Right lobe of liver (tissue), 6 donors: Measurements from ENCODE around the gene MYL2. TPM values are rescaled to one million over a fixed set of nuclear protein-coding genes. Genes with fewer than 3 reads are reported as not detected.

Source experiments
- ATAC-seq, 4 donors: fragments of 200-7000 bp; cut with Tn5 transposase; one replicate each; pipeline ENCODE4 v1.9.1; 2020; ENCODE audit warnings: mild to moderate bottlenecking in 4 of 4, moderate library complexity in 4 of 4
- DNase-seq, 3 donors: peaks; one replicate each; pipeline ENCODE4 v3.0.0-alpha.2; 2020
- H3K27ac ChIP-seq, 3 donors: fragments of 200-600 bp; one replicate each; pipeline ENCODE4 v1.8.0; 2022
- H3K27me3 ChIP-seq, 2 donors: fragments of 200-600 bp; one replicate each; pipeline ENCODE4 v1.8.0; 2022
- H3K36me3 ChIP-seq, 4 donors: fragments of 200-600 bp; sonication (generic) in 1 of 4; one replicate each; pipeline versions ENCODE4 v1.5.1 to v1.8.0; 2017 to 2022; ENCODE audit warnings: control low read depth in 1 of 4
- H3K4me1 ChIP-seq, 4 donors: fragments of 200-600 bp; sonication (generic) in 1 of 4; one replicate each; pipeline versions ENCODE4 v1.5.1 to v1.8.0; 2017 to 2022; ENCODE audit warnings: control low read depth in 1 of 4
- H3K4me3 ChIP-seq, 3 donors: fragments of 200-600 bp; one replicate each; pipeline ENCODE4 v1.8.0; 2022
- H3K9me3 ChIP-seq, 4 donors: fragments of 200-600 bp; sonication (generic) in 1 of 4; one replicate each; pipeline versions ENCODE4 v1.5.1 to v1.8.0; 2017 to 2022; ENCODE audit warnings: control low read depth in 1 of 4
- POLR2A ChIP-seq: fragments of 450-650 bp; IDR thresholded peaks from one replicate; pipeline ENCODE4 v1.6.1; 2017; ENCODE audit warnings: antibody characterized with exemption, mild to moderate bottlenecking
- WGBS: methylation state at CpG from one replicate; pipeline ENCODE4 v1.1.6; 2018; ENCODE audit warnings: low coverage, low lambda C conversion rate; ENCODE audit not compliant: insufficient coverage; ENCODE audit errors: missing lambda C conversion rate; 5-methylcytosine and 5-hydroxymethylcytosine counted together
- intact Hi-C, 2 donors: fragments of 100-400 bp; cut with DNase I; formaldehyde crosslinking; loops; one replicate each; pipeline versions ENCODE4 v1.11.2 to v1.14.1; 2022
- total RNA-seq, 6 experiments: library from RNA; depleted of rRNA in 2 of 6; stranded (reverse); fragments of >200 nt in 2 of 6; fragmentation: NEBNext Ultra II Directional in 3 of 6; extraction: Animal tissue kit (Norgen Biotek cat#: 25700) in 3 of 6; gene quantifications; one replicate each; pipeline versions ENCODE4 v1.1.0 to v1.2.4, GENCODE V29; 2016 to 2023
- TF ChIP-seq, protein P1 (sequence below), 4 donors: fragments of 200-600 bp in 3 of 4; fragments of 450-650 bp in 1 of 4; IDR thresholded peaks; one replicate each; pipeline versions ENCODE4 v1.5.1 to v1.8.0; 2016 to 2022; ENCODE audit warnings: antibody characterized with exemption in 4 of 4, mild to moderate bottlenecking in 2 of 4
- donor health status: DM: no; HTN: yes; CAD: no.
- donor health status: DM: no; HTN: no; CAD: no.
- donor health status: DM: no; HTN: no; CAD: no.
- donor health status: DM: no; HTN: yes; CAD: no.
- donor health status: DM: no; HTN: yes; CAD: no.

Gene MYL2
- total RNA-seq, 6 experiments from 2014 or later, result 0.49 to 4.3 (median 1.0) TPM

DNA sequence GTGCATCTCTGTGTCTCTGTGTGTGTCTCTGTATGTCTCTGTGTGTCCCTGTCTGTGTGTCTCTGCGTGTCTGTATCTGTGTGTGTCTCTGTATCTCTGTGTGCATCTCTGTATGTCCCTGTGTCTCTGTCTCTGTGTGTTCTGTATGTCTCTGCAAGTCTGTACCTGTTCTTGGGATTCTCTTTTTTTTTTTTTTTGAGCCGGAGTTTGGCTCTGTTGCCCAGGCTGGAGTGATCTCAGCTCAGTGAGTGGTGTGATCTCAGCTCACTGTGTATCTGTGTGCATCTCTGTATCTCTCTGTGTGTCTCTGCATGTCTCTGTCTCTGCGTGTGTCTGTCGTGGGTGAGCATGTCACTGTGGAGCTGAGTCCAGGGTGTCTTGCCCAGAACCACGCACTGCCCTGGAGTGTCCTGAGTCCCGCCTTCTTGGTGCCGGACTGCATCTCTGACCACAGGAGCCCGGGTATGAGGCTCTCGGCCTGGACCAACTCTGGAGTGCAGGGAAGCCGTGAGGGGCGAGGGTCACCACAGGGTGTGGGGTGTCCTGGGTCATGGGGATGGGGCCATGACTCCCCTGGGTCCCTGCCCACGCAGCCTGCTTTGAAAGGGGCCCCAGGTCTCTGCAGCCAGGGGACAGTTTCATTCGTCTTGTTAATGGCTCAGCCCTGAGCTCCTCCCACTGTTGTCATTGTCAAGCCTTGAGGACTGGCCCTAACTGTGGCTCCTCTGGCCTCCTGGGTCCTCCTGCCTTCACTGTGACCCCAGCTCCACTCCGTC is 11.8 kb downstream of the MYL2 start:
- Histone ChIP-seq H3K4me3 (no peak overlapping the region), H3K4me1 (no peaks in the 10 kb centered on the region), H3K27me3 (no peaks in the 10 kb centered on the region), H3K27ac (no peak overlapping the region), H3K9me3 (no peaks in the 10 kb centered on the region), H3K36me3 (no peaks in the 10 kb centered on the region)
- no peak for ATAC-seq
- no peak for TF ChIP-seq POLR2A
- TF ChIP-seq, protein P1, sequence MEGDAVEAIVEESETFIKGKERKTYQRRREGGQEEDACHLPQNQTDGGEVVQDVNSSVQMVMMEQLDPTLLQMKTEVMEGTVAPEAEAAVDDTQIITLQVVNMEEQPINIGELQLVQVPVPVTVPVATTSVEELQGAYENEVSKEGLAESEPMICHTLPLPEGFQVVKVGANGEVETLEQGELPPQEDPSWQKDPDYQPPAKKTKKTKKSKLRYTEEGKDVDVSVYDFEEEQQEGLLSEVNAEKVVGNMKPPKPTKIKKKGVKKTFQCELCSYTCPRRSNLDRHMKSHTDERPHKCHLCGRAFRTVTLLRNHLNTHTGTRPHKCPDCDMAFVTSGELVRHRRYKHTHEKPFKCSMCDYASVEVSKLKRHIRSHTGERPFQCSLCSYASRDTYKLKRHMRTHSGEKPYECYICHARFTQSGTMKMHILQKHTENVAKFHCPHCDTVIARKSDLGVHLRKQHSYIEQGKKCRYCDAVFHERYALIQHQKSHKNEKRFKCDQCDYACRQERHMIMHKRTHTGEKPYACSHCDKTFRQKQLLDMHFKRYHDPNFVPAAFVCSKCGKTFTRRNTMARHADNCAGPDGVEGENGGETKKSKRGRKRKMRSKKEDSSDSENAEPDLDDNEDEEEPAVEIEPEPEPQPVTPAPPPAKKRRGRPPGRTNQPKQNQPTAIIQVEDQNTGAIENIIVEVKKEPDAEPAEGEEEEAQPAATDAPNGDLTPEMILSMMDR (IDR thresholded peaks at IDR 0.05), result no peak
- intact Hi-C loops, result no loop called here
- no peak for DNase-seq
- 72% methylated on average over 3 of the region's 14 CpGs for WGBS

DNA sequence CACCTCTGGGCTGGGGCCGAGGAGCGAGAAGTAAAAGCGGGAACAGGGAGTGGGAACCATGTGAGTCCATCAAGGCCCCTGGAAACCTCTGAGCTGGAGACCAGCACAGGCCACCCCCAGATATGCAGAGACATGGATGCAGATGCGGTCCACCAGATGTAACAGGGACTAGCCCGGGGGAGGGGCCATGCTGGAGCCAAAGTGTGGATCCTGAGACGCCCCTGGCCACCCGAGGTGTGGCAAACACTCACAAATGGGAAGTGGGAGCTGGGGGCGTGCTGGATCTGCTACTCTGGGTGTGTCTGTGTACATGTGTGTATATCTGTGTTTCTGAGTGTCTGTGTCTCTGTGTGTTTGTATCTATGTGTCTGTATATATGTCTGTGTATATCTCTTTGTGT is 12.8 kb downstream of the MYL2 start:
- intact Hi-C loops, result no loop called here
- Histone ChIP-seq H3K4me3 (no peak overlapping the region), H3K4me1 (no peaks in the 10 kb centered on the region), H3K9me3 (no peaks in the 10 kb centered on the region), H3K27me3 (no peaks in the 10 kb centered on the region), H3K27ac (no peak overlapping the region), H3K36me3 (no peaks in the 10 kb centered on the region)
- DNase-seq, result no peak
- TF ChIP-seq POLR2A, result no peak
- TF ChIP-seq, protein P1 (IDR thresholded peaks at IDR 0.05), result no peak
- ATAC-seq, result no peak
- whole genome bisulfite sequencing, result 70% methylated on average over 2 of the region's 8 CpGs

DNA sequence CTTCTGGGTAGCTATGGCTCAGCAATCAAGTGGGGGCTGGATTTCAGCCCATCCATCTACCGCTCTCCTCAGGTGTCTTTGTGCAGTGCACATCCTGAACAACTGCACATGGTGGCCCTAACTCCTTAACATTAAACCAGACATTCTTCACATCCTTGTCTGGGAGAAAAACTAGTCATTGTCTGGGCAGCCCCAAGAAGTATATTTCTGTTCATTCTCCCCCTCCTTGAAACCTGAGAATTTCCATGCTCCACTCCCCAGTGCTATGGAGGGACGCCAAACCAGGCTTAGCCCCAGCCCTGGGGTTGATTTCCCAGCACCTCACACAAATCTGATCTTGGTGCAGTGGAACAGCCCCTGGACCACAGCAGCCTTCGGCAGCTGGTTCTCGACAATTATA is 13.4 kb downstream of the MYL2 start:
- no peak for DNase-seq
- Histone ChIP-seq H3K27me3 (no peaks in the 10 kb centered on the region), H3K4me1 (no peaks in the 10 kb centered on the region), H3K27ac (no peak overlapping the region), H3K36me3 (no peaks in the 10 kb centered on the region), H3K9me3 (no peaks in the 10 kb centered on the region), H3K4me3 (no peak overlapping the region)
- 92% methylated on average over 4 of the region's 4 CpGs for WGBS
- ATAC-seq, result no peak
- intact Hi-C loops, result no loop called here
- TF ChIP-seq, protein P1 (IDR thresholded peaks at IDR 0.05), result no peak
- TF ChIP-seq POLR2A, result no peak

DNA sequence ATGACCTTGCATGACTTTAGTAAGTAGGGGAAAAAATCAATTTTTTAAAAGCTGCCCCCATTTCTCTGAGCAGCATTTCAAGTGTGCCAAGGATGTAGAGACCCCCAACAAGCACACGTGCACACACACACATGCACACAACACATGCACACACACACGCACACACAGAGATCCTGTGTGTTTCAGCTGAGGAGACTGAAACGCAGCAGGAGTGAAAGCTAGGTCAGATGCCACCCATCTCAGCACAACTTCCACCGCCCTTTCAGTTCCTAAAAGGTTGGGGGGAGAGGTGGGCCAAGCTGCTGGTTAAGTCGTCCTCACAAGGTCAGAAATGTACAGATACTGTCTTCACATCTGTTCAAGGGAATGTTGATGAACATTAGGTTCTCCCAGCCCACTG is 13.9 kb downstream of the MYL2 start:
- 63% methylated on average over 1 of the region's 5 CpGs for WGBS
- Histone ChIP-seq H3K4me3 (no peak overlapping the region), H3K27ac (no peak overlapping the region), H3K4me1 (no peaks in the 10 kb centered on the region), H3K27me3 (no peaks in the 10 kb centered on the region), H3K36me3 (no peaks in the 10 kb centered on the region), H3K9me3 (no peaks in the 10 kb centered on the region)
- no peak for DNase-seq
- ATAC-seq, result no peak
- intact Hi-C loops, result no loop called here
- TF ChIP-seq, protein P1 (IDR thresholded peaks at IDR 0.05), result no peak
- TF ChIP-seq POLR2A, result no peak
